OCI-LY3 (cell line): ENCODE results near the gene HAPLN2.

ENCODE experiments used
- EZH2phosphoT487 ChIP-seq: fragments of 200-600 bp; shearing (Covaris generic); IDR thresholded peaks from 2 replicates; pipeline ENCODE4 v1.6.1; 2018; ENCODE audit warnings: antibody characterized with exemption, mixed run types, low read depth
- TF ChIP-seq, protein P1 (sequence below): fragments of 200-600, 300-600 bp; sonication (generic); IDR thresholded peaks from 2 replicates; pipeline ENCODE4 v1.5.1; 2014; ENCODE audit warnings: antibody characterized with exemption, low read length, low read depth

GRCh38 chr1:156657741-156658319, 38.6 kb downstream of the HAPLN2 start:
- TF ChIP-seq EZH2phosphoT487, result no peak
- TF ChIP-seq, protein P1, sequence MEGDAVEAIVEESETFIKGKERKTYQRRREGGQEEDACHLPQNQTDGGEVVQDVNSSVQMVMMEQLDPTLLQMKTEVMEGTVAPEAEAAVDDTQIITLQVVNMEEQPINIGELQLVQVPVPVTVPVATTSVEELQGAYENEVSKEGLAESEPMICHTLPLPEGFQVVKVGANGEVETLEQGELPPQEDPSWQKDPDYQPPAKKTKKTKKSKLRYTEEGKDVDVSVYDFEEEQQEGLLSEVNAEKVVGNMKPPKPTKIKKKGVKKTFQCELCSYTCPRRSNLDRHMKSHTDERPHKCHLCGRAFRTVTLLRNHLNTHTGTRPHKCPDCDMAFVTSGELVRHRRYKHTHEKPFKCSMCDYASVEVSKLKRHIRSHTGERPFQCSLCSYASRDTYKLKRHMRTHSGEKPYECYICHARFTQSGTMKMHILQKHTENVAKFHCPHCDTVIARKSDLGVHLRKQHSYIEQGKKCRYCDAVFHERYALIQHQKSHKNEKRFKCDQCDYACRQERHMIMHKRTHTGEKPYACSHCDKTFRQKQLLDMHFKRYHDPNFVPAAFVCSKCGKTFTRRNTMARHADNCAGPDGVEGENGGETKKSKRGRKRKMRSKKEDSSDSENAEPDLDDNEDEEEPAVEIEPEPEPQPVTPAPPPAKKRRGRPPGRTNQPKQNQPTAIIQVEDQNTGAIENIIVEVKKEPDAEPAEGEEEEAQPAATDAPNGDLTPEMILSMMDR, result no peak
